PC-9 (cell line): ENCODE results near the gene HSBP1. TPM values are rescaled to one million over a fixed set of nuclear protein-coding genes. Genes with fewer than 3 reads are reported as not detected.

Experiments
- BruUV-seq: library from RNA; stranded (reverse); fragments of 400-500 nt; replicated peaks from 2 replicates; lab custom pipeline; 2021; lab: Mats Ljungman, UMichigan
- CTCF ChIA-PET: fragments of 300-600 bp; sonication (Branson Sonifier 250); formaldehyde crosslinking; loops from one replicate; lab custom pipeline; 2022; ENCODE audit warnings: antibody characterized with exemption; lab: Charles Lee
- POLR2A ChIA-PET: fragments of 300-600 bp; sonication (Branson Sonifier 250); formaldehyde crosslinking; loops from one replicate; lab custom pipeline; 2022; ENCODE audit warnings: antibody characterized with exemption; ENCODE audit not compliant: unreplicated experiment; lab: Charles Lee
- DNase-seq, 2 experiments: peaks; one replicate each; pipeline versions ENCODE4 v3.0.0 to v3.0.0-alpha.2; 2015 to 2022; ENCODE audit warnings: mixed read lengths in 1 of 2
- H2AFZ ChIP-seq: fragments of 200-600 bp; sonication (generic); 2 replicates; pipeline ENCODE4 v1.8.1; 2017; ENCODE audit warnings: antibody characterized with exemption
- H3F3A ChIP-seq: fragments of 200-600 bp; sonication (generic); 2 replicates; pipeline ENCODE4 v1.8.1; 2017; ENCODE audit warnings: antibody characterized with exemption, mild to moderate bottlenecking, low read depth; ENCODE audit not compliant: insufficient read depth
- H3K27ac ChIP-seq: fragments of 200-600 bp; sonication (generic); 2 replicates; pipeline ENCODE4 v1.6.1; 2016; ENCODE audit warnings: mixed run types
- H3K27me3 ChIP-seq: fragments of 200-600 bp; sonication (generic); 2 replicates; pipeline ENCODE4 v1.6.1; 2016; ENCODE audit warnings: low read depth, mixed run types; ENCODE audit not compliant: insufficient read depth
- H3K36me3 ChIP-seq: fragments of 200-600 bp; sonication (generic); 2 replicates; pipeline ENCODE4 v1.6.1; 2016; ENCODE audit warnings: low read depth, mixed run types
- H3K4me1 ChIP-seq: fragments of 200-600 bp; sonication (generic); replicated peaks from 2 replicates; pipeline ENCODE4 v1.6.1; 2016; ENCODE audit warnings: mixed run types; ENCODE audit not compliant: insufficient read depth
- H3K4me2 ChIP-seq: fragments of 200-600 bp; sonication (generic); 2 replicates; pipeline ENCODE4 v1.6.1; 2017; ENCODE audit warnings: mixed run types
- H3K4me3 ChIP-seq: fragments of 200-600 bp; sonication (generic); 2 replicates; pipeline ENCODE4 v1.6.1; 2016; ENCODE audit warnings: mixed run types
- H3K79me2 ChIP-seq: fragments of 200-600 bp; sonication (generic); 2 replicates; pipeline ENCODE4 v1.6.1; 2017; ENCODE audit warnings: low read depth, mixed run types
- H3K9me2 ChIP-seq: fragments of 200-600 bp; sonication (generic); 2 replicates; pipeline ENCODE4 v1.8.1; 2017; ENCODE audit warnings: mild to moderate bottlenecking; ENCODE audit not compliant: insufficient read depth
- H3K9me3 ChIP-seq: fragments of 200-600 bp; sonication (generic); 2 replicates; pipeline ENCODE4 v1.8.1; 2016; ENCODE audit warnings: low read depth; ENCODE audit not compliant: insufficient read depth
- H4K20me1 ChIP-seq: fragments of 200-600 bp; sonication (generic); 2 replicates; pipeline ENCODE4 v1.8.1; 2017; ENCODE audit not compliant: insufficient read depth
- EZH2 ChIP-seq: fragments of 200-600 bp; sonication (generic); IDR thresholded peaks from 2 replicates; pipeline ENCODE4 v1.8.0; 2017; ENCODE audit warnings: antibody characterized with exemption, low read depth
- intact Hi-C: fragments of 100-400 bp; cut with micrococcal nuclease; formaldehyde crosslinking; loops from one replicate; pipeline ENCODE4 v1.10.0; 2022; ENCODE audit not compliant: unreplicated experiment
- total RNA-seq: library from RNA; stranded (reverse); gene quantifications from 2 replicates; pipeline ENCODE4 v1.2.3, GENCODE V29; 2021
- TF ChIP-seq, protein P1 (sequence below): fragments of 200-600 bp; sonication (generic); conservative IDR thresholded peaks from 2 replicates; pipeline ENCODE4 v1.6.1; 2017; ENCODE audit warnings: mixed run types, antibody characterized with exemption, mild to moderate bottlenecking, moderate library complexity

HSBP1 gene
- total RNA-seq, 1 experiment from 2014 or later = 130 TPM

DNA sequence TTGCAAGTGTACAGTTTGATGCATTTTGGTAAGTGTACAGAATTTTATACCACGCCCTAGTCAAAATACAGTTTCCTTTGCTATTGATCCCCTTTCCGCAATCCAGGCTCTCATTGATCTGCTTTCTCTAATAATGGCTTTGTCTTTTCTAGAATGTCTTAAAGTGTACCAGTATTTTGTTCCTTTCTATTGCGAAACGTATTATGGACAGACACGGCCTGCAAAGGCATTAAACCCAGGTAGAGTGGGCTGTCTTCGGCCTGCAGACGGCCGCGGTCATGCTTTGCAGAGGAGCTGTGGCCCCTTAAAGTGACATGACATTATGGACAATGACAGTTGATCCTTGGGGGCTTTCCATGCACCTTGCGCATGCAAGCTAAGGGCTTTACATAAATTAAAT is 15.9 kb upstream of the HSBP1 start:
- H4K20me1 ChIP-seq = no peaks in the 10 kb centered on the region
- TF ChIP-seq, protein P1, sequence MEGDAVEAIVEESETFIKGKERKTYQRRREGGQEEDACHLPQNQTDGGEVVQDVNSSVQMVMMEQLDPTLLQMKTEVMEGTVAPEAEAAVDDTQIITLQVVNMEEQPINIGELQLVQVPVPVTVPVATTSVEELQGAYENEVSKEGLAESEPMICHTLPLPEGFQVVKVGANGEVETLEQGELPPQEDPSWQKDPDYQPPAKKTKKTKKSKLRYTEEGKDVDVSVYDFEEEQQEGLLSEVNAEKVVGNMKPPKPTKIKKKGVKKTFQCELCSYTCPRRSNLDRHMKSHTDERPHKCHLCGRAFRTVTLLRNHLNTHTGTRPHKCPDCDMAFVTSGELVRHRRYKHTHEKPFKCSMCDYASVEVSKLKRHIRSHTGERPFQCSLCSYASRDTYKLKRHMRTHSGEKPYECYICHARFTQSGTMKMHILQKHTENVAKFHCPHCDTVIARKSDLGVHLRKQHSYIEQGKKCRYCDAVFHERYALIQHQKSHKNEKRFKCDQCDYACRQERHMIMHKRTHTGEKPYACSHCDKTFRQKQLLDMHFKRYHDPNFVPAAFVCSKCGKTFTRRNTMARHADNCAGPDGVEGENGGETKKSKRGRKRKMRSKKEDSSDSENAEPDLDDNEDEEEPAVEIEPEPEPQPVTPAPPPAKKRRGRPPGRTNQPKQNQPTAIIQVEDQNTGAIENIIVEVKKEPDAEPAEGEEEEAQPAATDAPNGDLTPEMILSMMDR = no peak
- no peak for TF ChIP-seq EZH2
- BruUV-seq = no TSS peak
- H3K9me3 ChIP-seq = no peaks in the 10 kb centered on the region
- no peaks in the 10 kb centered on the region for H3K9me2 ChIP-seq
- DNase-seq = no peak
- H3K36me3 ChIP-seq = no peaks in the 10 kb centered on the region
- H3K79me2 ChIP-seq = no peaks in the 10 kb centered on the region
- H3F3A ChIP-seq = no peaks in the 10 kb centered on the region
- H3K27ac ChIP-seq = no peak overlapping the region
- H3K4me3 ChIP-seq = no peak overlapping the region
- intact Hi-C loops = no loop called here
- POLR2A ChIA-PET = no interaction called here
- no peak overlapping the region for H3K4me2 ChIP-seq
- CTCF ChIA-PET = no interaction called here
- H2AFZ ChIP-seq = no peak overlapping the region
- no peaks in the 10 kb centered on the region for H3K4me1 ChIP-seq
- peaks cover 80% of the 10 kb centered on the region for H3K27me3 ChIP-seq

DNA sequence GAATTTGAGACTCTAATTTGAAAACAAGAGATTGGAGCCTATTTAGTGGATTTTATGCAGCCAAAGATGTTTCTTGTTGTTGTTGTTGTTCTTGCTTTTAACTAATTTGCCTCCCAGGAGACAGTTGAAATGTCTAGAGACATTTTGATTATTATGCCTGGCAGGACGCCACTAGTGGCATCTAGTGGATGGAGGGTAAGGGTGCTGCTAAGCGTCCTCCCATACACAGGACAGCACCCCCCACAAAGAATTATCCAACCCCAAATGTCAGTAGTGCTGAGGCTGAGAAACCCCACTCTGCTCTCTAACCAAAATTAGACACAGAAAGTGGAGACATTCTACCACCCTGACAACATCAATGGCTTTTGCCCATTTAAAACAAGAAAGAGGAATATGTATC is 15.4 kb upstream of the HSBP1 start:
- H4K20me1 ChIP-seq = no peaks in the 10 kb centered on the region
- H3K27me3 ChIP-seq = peaks cover 80% of the 10 kb centered on the region
- DNase-seq = no peak
- no peaks in the 10 kb centered on the region for H3K9me2 ChIP-seq
- H3K79me2 ChIP-seq = no peaks in the 10 kb centered on the region
- intact Hi-C loops = no loop called here
- no peaks in the 10 kb centered on the region for H3K4me1 ChIP-seq
- no peaks in the 10 kb centered on the region for H3K36me3 ChIP-seq
- no peaks in the 10 kb centered on the region for H3K9me3 ChIP-seq
- no peak overlapping the region for H3K27ac ChIP-seq
- CTCF ChIA-PET = no interaction called here
- H3F3A ChIP-seq = no peaks in the 10 kb centered on the region
- H3K4me2 ChIP-seq = no peak overlapping the region
- no peak overlapping the region for H2AFZ ChIP-seq
- no peak overlapping the region for H3K4me3 ChIP-seq
- POLR2A ChIA-PET = no interaction called here
- BruUV-seq = no TSS peak
- TF ChIP-seq, protein P1 = no peak
- TF ChIP-seq EZH2 = no peak

DNA sequence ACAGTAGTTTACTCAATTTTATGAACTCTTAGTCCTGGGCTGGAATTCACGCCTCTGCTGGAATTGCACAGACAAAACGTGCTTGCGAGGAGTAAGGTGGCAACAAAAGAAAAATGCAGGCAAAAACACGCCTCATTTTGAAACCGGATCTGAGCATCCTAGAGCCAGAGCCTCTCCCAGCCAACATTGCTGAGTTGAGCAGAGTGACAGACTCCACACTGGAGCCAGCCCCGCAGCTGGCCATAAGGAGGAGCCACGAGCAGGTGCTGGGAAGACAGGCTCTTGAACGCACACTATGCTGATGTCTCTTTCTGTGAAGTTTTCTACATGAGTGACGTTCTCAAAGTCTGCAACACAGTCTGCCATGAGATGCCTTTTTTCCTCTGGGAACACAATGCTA is 14.6 kb upstream of the HSBP1 start:
- Histone ChIP-seq H4K20me1 (no peaks in the 10 kb centered on the region), H3K9me2 (no peaks in the 10 kb centered on the region), H3K27me3 (peaks cover 75% of the 10 kb centered on the region), H3F3A (no peaks in the 10 kb centered on the region), H3K79me2 (no peaks in the 10 kb centered on the region), H3K36me3 (no peaks in the 10 kb centered on the region), H3K27ac (no peak overlapping the region), H3K4me1 (no peaks in the 10 kb centered on the region), H3K9me3 (no peaks in the 10 kb centered on the region), H3K4me3 (no peak overlapping the region), H2AFZ (no peak overlapping the region), H3K4me2 (no peak overlapping the region)
- BruUV-seq = no TSS peak
- TF ChIP-seq, protein P1 = no peak
- TF ChIP-seq EZH2 = no peak
- no peak for DNase-seq
- intact Hi-C loops = no loop called here
- ChIA-PET CTCF (no interaction called here), POLR2A (no interaction called here)
